Activated naive CD4-positive, alpha-beta T cell treated with anti-CD3 and anti-CD28 coated beads for 36 hours (primary cell): ENCODE data around the gene MOB2. TPM values are rescaled to one million over a fixed set of nuclear protein-coding genes. Genes with fewer than 3 reads are reported as not detected.

ENCODE experiments used
- total RNA-seq, 2 experiments: library from RNA; stranded (reverse); gene quantifications; one replicate each; pipeline ENCODE4 v1.2.3, GENCODE V29; 2021

MOB2 gene
- total RNA-seq, 2 experiments from 2014 or later, result 12.4 to 14.1 TPM

Other genes starting within 250 kb of the MOB2 start
- gene TOLLIP, start 177.1 kb downstream of the MOB2 start, total RNA-seq, result 10 to 100 TPM; 19.9 to 21.7 TPM
- under 1 TPM; 0.17 to 0.44 TPM for gene BRSK2, start 96.8 kb downstream of the MOB2 start, total RNA-seq
- 1 to 10 TPM; 2.9 to 3.0 TPM for gene DUSP8, start 85.5 kb upstream of the MOB2 start, total RNA-seq
- gene KRTAP5-1, start 98.5 kb upstream of the MOB2 start, total RNA-seq, result not detected
- gene KRTAP5-2, start 111.5 kb upstream of the MOB2 start, total RNA-seq, result not detected
- not detected for gene KRTAP5-3, start 121.7 kb upstream of the MOB2 start, total RNA-seq
- not detected for gene KRTAP5-4, start 135.4 kb upstream of the MOB2 start, total RNA-seq
- not detected for gene KRTAP5-5, start 143.0 kb upstream of the MOB2 start, total RNA-seq
- gene KRTAP5-6, start 210.4 kb upstream of the MOB2 start, total RNA-seq, result not detected